ENCODE data around the gene MPL.
"Not testable (repeated sequence)": the region's sequence is repeated elsewhere in the genome, so short reads cannot be mapped to it uniquely, and the experiment has no call there.

MPL gene

GRCh38 chr1:43388613-43389012, 51.0 kb downstream of the MPL start:
- DNase-seq (ENCODE audit: extremely low read depth, low read depth): no peak
- no peak for TF ChIP-seq CTCF (IDR thresholded peaks at IDR 0.05; ENCODE audit: low read depth, low read length)

- no peak for TF ChIP-seq CTCF (IDR thresholded peaks at IDR 0.05; ENCODE audit: low read depth, low read length)
These were observed 52.0 kb downstream of the MPL start, which contains the start of the genes MED8 and SZT2 for GRCh38 chr1:43389326-43390313. Gene MED8, minus strand, starts transcription at chr1:43389800. Its CDS starts 36 bp downstream, at chr1:43389764. Gene SZT2, plus strand, starts transcription at chr1:43389899. Its CDS starts 70 bp downstream, at chr1:43389969.

GRCh38 chr1:43392702-43393101, 55.1 kb downstream of the MPL start:
- no peak for TF ChIP-seq CTCF (IDR thresholded peaks at IDR 0.05; ENCODE audit: low read depth, low read length)

More at GRCh38 chr1:43389326-43390313, 52.0 kb downstream of the MPL start, which contains the start of the genes MED8 and SZT2:
- peak; percentile 80 for DNase-seq (ENCODE audit: extremely low read depth, low read depth)

GRCh38 chr1:43395523-43395922, 57.9 kb downstream of the MPL start:
- TF ChIP-seq CTCF (IDR thresholded peaks at IDR 0.05; ENCODE audit: low read depth, low read length): no peak
- no peak for DNase-seq (ENCODE audit: extremely low read depth, low read depth)

More at GRCh38 chr1:43392702-43393101, 55.1 kb downstream of the MPL start:
- DNase-seq (ENCODE audit: extremely low read depth, low read depth): no peak

- no peak for TF ChIP-seq CTCF (IDR thresholded peaks at IDR 0.05; ENCODE audit: low read depth, low read length)
- DNase-seq (ENCODE audit: extremely low read depth, low read depth): no peak
These were observed 58.4 kb downstream of the MPL start for GRCh38 chr1:43396059-43396458.

- no peak for TF ChIP-seq CTCF (IDR thresholded peaks at IDR 0.05; ENCODE audit: low read depth, low read length)
- no peak for DNase-seq (ENCODE audit: extremely low read depth, low read depth)
These were observed 60.6 kb downstream of the MPL start for GRCh38 chr1:43398227-43398626.

- DNase-seq (ENCODE audit: extremely low read depth, low read depth): not testable (repeated sequence)
These were observed 62.8 kb downstream of the MPL start for GRCh38 chr1:43400441-43400840.

All from AG09319 (cell line).